ENCODE measurements around the gene TRAPPC2B. TPM values are rescaled to one million over a fixed set of nuclear protein-coding genes. Genes with fewer than 3 reads are reported as not detected.

TRAPPC2B gene
- total and polyA plus RNA-seq, 2 of the 13 experiments (the other 11 are each of a cell fraction or from before 2014, with no cell fraction given): 13.3 to 17.7 TPM

GRCh38 chr19:57389730-57390598 is 26.6 kb downstream of the TRAPPC2B start, which contains the start of gene ZNF548 (continued):
- TF ChIP-seq, protein P1, sequence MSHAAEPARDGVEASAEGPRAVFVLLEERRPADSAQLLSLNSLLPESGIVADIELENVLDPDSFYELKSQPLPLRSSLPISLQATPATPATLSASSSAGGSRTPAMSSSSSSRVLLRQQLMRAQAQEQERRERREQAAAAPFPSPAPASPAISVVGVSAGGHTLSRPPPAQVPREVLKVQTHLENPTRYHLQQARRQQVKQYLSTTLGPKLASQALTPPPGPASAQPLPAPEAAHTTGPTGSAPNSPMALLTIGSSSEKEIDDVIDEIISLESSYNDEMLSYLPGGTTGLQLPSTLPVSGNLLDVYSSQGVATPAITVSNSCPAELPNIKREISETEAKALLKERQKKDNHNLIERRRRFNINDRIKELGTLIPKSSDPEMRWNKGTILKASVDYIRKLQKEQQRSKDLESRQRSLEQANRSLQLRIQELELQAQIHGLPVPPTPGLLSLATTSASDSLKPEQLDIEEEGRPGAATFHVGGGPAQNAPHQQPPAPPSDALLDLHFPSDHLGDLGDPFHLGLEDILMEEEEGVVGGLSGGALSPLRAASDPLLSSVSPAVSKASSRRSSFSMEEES (CRISPR knock-in tag; IDR thresholded peaks at IDR 0.05): no peak
- no peak for TF ChIP-seq ZNF839 (CRISPR knock-in tag; IDR thresholded peaks at IDR 0.05; ENCODE audit: borderline replicate concordance)
- TF ChIP-seq HMGXB3 (CRISPR knock-in tag; IDR thresholded peaks at IDR 0.05; ENCODE audit: borderline replicate concordance): no peak; the same call in 1 of the 2 replicates
- 0 out of 2 replicates have a peak, but pooled peaks have one; percentile 57 for TF ChIP-seq ZNF430 (CRISPR knock-in tag; IDR thresholded peaks at IDR 0.05)
- TF ChIP-seq SNRNP70 (IDR thresholded peaks at IDR 0.05; ENCODE audit: low read depth, low read length): no peak
- TF ChIP-seq NR2F2 (IDR thresholded peaks at IDR 0.05; ENCODE audit: borderline replicate concordance, low read depth): no peak
- 0 out of 2 replicates have a peak, but pooled peaks have one; percentile 7 for TF ChIP-seq BHLHE40 (IDR thresholded peaks at IDR 0.05; ENCODE audit: low read length)
- TF ChIP-seq ZNF335 (CRISPR knock-in tag; IDR thresholded peaks at IDR 0.05): no peak
- no peak for TF ChIP-seq HNRNPH1 (optimal IDR thresholded peaks at IDR 0.05; ENCODE audit: low read depth, low read length)
- TF ChIP-seq ZNF12 (CRISPR knock-in tag; IDR thresholded peaks at IDR 0.05): no peak
- TF ChIP-seq ZNF800 (CRISPR knock-in tag; IDR thresholded peaks at IDR 0.05): no peak
- no peak; the same call in 1 of the 2 replicates for TF ChIP-seq JUNB (CRISPR knock-in tag; IDR thresholded peaks at IDR 0.05; ENCODE audit: borderline replicate concordance)
- no peak for TF ChIP-seq HOXD1 (CRISPR knock-in tag; IDR thresholded peaks at IDR 0.05)
- TF ChIP-seq, protein P2, sequence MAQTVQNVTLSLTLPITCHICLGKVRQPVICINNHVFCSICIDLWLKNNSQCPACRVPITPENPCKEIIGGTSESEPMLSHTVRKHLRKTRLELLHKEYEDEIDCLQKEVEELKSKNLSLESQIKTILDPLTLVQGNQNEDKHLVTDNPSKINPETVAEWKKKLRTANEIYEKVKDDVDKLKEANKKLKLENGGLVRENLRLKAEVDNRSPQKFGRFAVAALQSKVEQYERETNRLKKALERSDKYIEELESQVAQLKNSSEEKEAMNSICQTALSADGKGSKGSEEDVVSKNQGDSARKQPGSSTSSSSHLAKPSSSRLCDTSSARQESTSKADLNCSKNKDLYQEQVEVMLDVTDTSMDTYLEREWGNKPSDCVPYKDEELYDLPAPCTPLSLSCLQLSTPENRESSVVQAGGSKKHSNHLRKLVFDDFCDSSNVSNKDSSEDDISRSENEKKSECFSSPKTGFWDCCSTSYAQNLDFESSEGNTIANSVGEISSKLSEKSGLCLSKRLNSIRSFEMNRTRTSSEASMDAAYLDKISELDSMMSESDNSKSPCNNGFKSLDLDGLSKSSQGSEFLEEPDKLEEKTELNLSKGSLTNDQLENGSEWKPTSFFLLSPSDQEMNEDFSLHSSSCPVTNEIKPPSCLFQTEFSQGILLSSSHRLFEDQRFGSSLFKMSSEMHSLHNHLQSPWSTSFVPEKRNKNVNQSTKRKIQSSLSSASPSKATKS (CRISPR knock-in tag; IDR thresholded peaks at IDR 0.05): no peak
